ENCODE results near the gene FBXO47. TPM values are rescaled to one million over a fixed set of nuclear protein-coding genes. Genes with fewer than 3 reads are reported as not detected.
A peak's percentile ranks its signal among the peaks of the same experiment; 100 is the strongest.

FBXO47 gene
- total RNA-seq, 1 experiment from 2014 or later, result not detected

- no TSS peak for BruUV-seq (replicated peaks)
- no peak overlapping the region for H3K4me3 Mint-ChIP-seq (ENCODE audit: low read depth, unreplicated experiment)
- intact Hi-C loops (cut with micrococcal nuclease; ENCODE audit: unreplicated experiment), result no loop called here
- no peak for TF ChIP-seq CTCF (IDR thresholded peaks at IDR 0.05; ENCODE audit: unreplicated experiment)
- no peaks in the 10 kb centered on the region for H3K9me3 Mint-ChIP-seq (ENCODE audit: low read depth, unreplicated experiment)
- DNase-seq, result no peak
- H3K27ac Mint-ChIP-seq (ENCODE audit: unreplicated experiment), result no peak overlapping the region
- H3K36me3 Mint-ChIP-seq (ENCODE audit: insufficient read depth, unreplicated experiment), result peaks cover 81% of the 10 kb centered on the region
- H3K4me1 Mint-ChIP-seq (ENCODE audit: low read depth, unreplicated experiment), result peaks cover 24% of the 10 kb centered on the region
- CTCF ChIA-PET, result interaction anchor here (1.0 kb wide), 1 partner anchor 60 kb away, joined by 5 read pairs; no protein-coding TSS in a partner anchor
- H3K27me3 Mint-ChIP-seq (ENCODE audit: unreplicated experiment), result no peaks in the 10 kb centered on the region
These were observed 68.9 kb downstream of the FBXO47 start for GRCh38 chr17:38898291-38898679.

GRCh38 chr17:38897671-38898290 lies 69.4 kb downstream of the FBXO47 start:
- Mint-ChIP-seq H3K9me3 (ENCODE audit: low read depth, unreplicated experiment) (no peaks in the 10 kb centered on the region), H3K4me1 (ENCODE audit: low read depth, unreplicated experiment) (peaks cover 24% of the 10 kb centered on the region), H3K27ac (ENCODE audit: unreplicated experiment) (peak overlapping the region; percentile 30), H3K27me3 (ENCODE audit: unreplicated experiment) (no peaks in the 10 kb centered on the region), H3K4me3 (ENCODE audit: low read depth, unreplicated experiment) (no peak overlapping the region), H3K36me3 (ENCODE audit: insufficient read depth, unreplicated experiment) (peaks cover 79% of the 10 kb centered on the region)
- CTCF ChIA-PET, result interaction anchor here (1.0 kb wide), 1 partner anchor 61 kb away, joined by 5 read pairs; no protein-coding TSS in a partner anchor
- BruUV-seq (replicated peaks), result no TSS peak
- DNase-seq, result no peak
- intact Hi-C loops (cut with micrococcal nuclease; ENCODE audit: unreplicated experiment), result no loop called here
- no peak for TF ChIP-seq CTCF (IDR thresholded peaks at IDR 0.05; ENCODE audit: unreplicated experiment)

GRCh38 chr17:38897176-38897575 lies 70.0 kb downstream of the FBXO47 start:
- Mint-ChIP-seq H3K4me1 (ENCODE audit: low read depth, unreplicated experiment) (peaks cover 24% of the 10 kb centered on the region), H3K9me3 (ENCODE audit: low read depth, unreplicated experiment) (no peaks in the 10 kb centered on the region), H3K27me3 (ENCODE audit: unreplicated experiment) (no peaks in the 10 kb centered on the region), H3K4me3 (ENCODE audit: low read depth, unreplicated experiment) (no peak overlapping the region), H3K36me3 (ENCODE audit: insufficient read depth, unreplicated experiment) (peaks cover 82% of the 10 kb centered on the region), H3K27ac (ENCODE audit: unreplicated experiment) (peak overlapping the region; percentile 30)
- DNase-seq, result no peak
- CTCF ChIA-PET, result no interaction called here
- BruUV-seq (replicated peaks), result no TSS peak
- intact Hi-C loops (cut with micrococcal nuclease; ENCODE audit: unreplicated experiment), result no loop called here
- TF ChIP-seq CTCF (IDR thresholded peaks at IDR 0.05; ENCODE audit: unreplicated experiment), result no peak

- Mint-ChIP-seq H3K4me3 (ENCODE audit: low read depth, unreplicated experiment) (no peak overlapping the region), H3K4me1 (ENCODE audit: low read depth, unreplicated experiment) (peaks cover 24% of the 10 kb centered on the region), H3K36me3 (ENCODE audit: insufficient read depth, unreplicated experiment) (peaks cover 79% of the 10 kb centered on the region), H3K27me3 (ENCODE audit: unreplicated experiment) (no peaks in the 10 kb centered on the region), H3K27ac (ENCODE audit: unreplicated experiment) (peak overlapping the region; percentile 35), H3K9me3 (ENCODE audit: low read depth, unreplicated experiment) (no peaks in the 10 kb centered on the region)
- no peak for DNase-seq
- no TSS peak for BruUV-seq (replicated peaks)
- CTCF ChIA-PET, result interaction anchor here (0.5 kb wide), 1 partner anchor 241 kb away, joined by 4 read pairs; no protein-coding TSS in a partner anchor
- TF ChIP-seq CTCF (IDR thresholded peaks at IDR 0.05; ENCODE audit: unreplicated experiment), result no peak
- intact Hi-C loops (cut with micrococcal nuclease; ENCODE audit: unreplicated experiment), result no loop called here
These were observed 70.8 kb downstream of the FBXO47 start for GRCh38 chr17:38896346-38896954.
